ENCODE results near the gene ST8SIA6.

Gene ST8SIA6

GRCh38 chr10:17476073-17476472 is 21.7 kb upstream of the ST8SIA6 start:
- TF ChIP-seq CTCF (conservative IDR thresholded peaks at IDR 0.05; ENCODE audit: low read length): no peak
- TF ChIP-seq EZH2phosphoT487 (IDR thresholded peaks at IDR 0.05; ENCODE audit: borderline replicate concordance): no peak
- H4K20me1 ChIP-seq (ENCODE audit: insufficient read depth, low read length, poor library complexity, severe bottlenecking): no peaks in the 10 kb centered on the region
- no peak overlapping the region for H3K9ac ChIP-seq (ENCODE audit: low read depth, low read length, poor library complexity, severe bottlenecking)
- no peaks in the 10 kb centered on the region for H3K4me1 ChIP-seq (ENCODE audit: insufficient read depth, low read length, poor library complexity, severe bottlenecking)
- no peaks in the 10 kb centered on the region for H3K36me3 ChIP-seq (ENCODE audit: insufficient read depth, low read length)
- no peaks in the 10 kb centered on the region for H3K79me2 ChIP-seq (ENCODE audit: insufficient read depth, low read length)
- no peak overlapping the region for H3K4me2 ChIP-seq (ENCODE audit: low read depth, low read length, poor library complexity, severe bottlenecking)
- H3K9me3 ChIP-seq (ENCODE audit: insufficient read depth, low read depth, low read length): no peaks in the 10 kb centered on the region
- H3K9me2 ChIP-seq (replicated peaks; ENCODE audit: low read depth, low read length): no peaks in the 10 kb centered on the region
- no peak overlapping the region for H3K4me3 ChIP-seq (ENCODE audit: low read length, poor library complexity, severe bottlenecking)
- no peaks in the 10 kb centered on the region for H3K27me3 ChIP-seq (ENCODE audit: insufficient read depth, low read length, poor library complexity, severe bottlenecking)
- no peaks in the 10 kb centered on the region for H3F3A ChIP-seq (ENCODE audit: low read depth)
- no peak overlapping the region for H2AFZ ChIP-seq (ENCODE audit: low read length)

- H3K4me2 ChIP-seq (ENCODE audit: low read depth, low read length, poor library complexity, severe bottlenecking): no peak overlapping the region
- no peak overlapping the region for H3K4me3 ChIP-seq (ENCODE audit: low read length, poor library complexity, severe bottlenecking)
- H3K9me2 ChIP-seq (replicated peaks; ENCODE audit: low read depth, low read length): no peaks in the 10 kb centered on the region
- H4K20me1 ChIP-seq (ENCODE audit: insufficient read depth, low read length, poor library complexity, severe bottlenecking): no peaks in the 10 kb centered on the region
- no peaks in the 10 kb centered on the region for H3K9me3 ChIP-seq (ENCODE audit: insufficient read depth, low read depth, low read length)
- TF ChIP-seq CTCF (conservative IDR thresholded peaks at IDR 0.05; ENCODE audit: low read length): no peak
- no peak for TF ChIP-seq EZH2phosphoT487 (IDR thresholded peaks at IDR 0.05; ENCODE audit: borderline replicate concordance)
- H3K9ac ChIP-seq (ENCODE audit: low read depth, low read length, poor library complexity, severe bottlenecking): no peak overlapping the region
- H3K79me2 ChIP-seq (ENCODE audit: insufficient read depth, low read length): no peaks in the 10 kb centered on the region
- H3K27me3 ChIP-seq (ENCODE audit: insufficient read depth, low read length, poor library complexity, severe bottlenecking): no peaks in the 10 kb centered on the region
- H2AFZ ChIP-seq (ENCODE audit: low read length): no peak overlapping the region
- no peaks in the 10 kb centered on the region for H3F3A ChIP-seq (ENCODE audit: low read depth)
- H3K36me3 ChIP-seq (ENCODE audit: insufficient read depth, low read length): no peaks in the 10 kb centered on the region
- H3K4me1 ChIP-seq (ENCODE audit: insufficient read depth, low read length, poor library complexity, severe bottlenecking): no peaks in the 10 kb centered on the region
Measured at GRCh38 chr10:17475661-17476060, 21.3 kb upstream of the ST8SIA6 start.

- H3K4me1 ChIP-seq (ENCODE audit: insufficient read depth, low read length, poor library complexity, severe bottlenecking): no peaks in the 10 kb centered on the region
- no peaks in the 10 kb centered on the region for H3F3A ChIP-seq (ENCODE audit: low read depth)
- H4K20me1 ChIP-seq (ENCODE audit: insufficient read depth, low read length, poor library complexity, severe bottlenecking): no peaks in the 10 kb centered on the region
- TF ChIP-seq EZH2phosphoT487 (IDR thresholded peaks at IDR 0.05; ENCODE audit: borderline replicate concordance) (no peak), CTCF (conservative IDR thresholded peaks at IDR 0.05; ENCODE audit: low read length) (peak; percentile 24; the same call in 1 of the 2 replicates)
- no peak overlapping the region for H3K9ac ChIP-seq (ENCODE audit: low read depth, low read length, poor library complexity, severe bottlenecking)
- no peaks in the 10 kb centered on the region for H3K27me3 ChIP-seq (ENCODE audit: insufficient read depth, low read length, poor library complexity, severe bottlenecking)
- H3K79me2 ChIP-seq (ENCODE audit: insufficient read depth, low read length): no peaks in the 10 kb centered on the region
- H3K36me3 ChIP-seq (ENCODE audit: insufficient read depth, low read length): no peaks in the 10 kb centered on the region
- no peak overlapping the region for H3K4me2 ChIP-seq (ENCODE audit: low read depth, low read length, poor library complexity, severe bottlenecking)
- no peaks in the 10 kb centered on the region for H3K9me3 ChIP-seq (ENCODE audit: insufficient read depth, low read depth, low read length)
- H3K4me3 ChIP-seq (ENCODE audit: low read length, poor library complexity, severe bottlenecking): no peak overlapping the region
- no peaks in the 10 kb centered on the region for H3K9me2 ChIP-seq (replicated peaks; ENCODE audit: low read depth, low read length)
- no peak overlapping the region for H2AFZ ChIP-seq (ENCODE audit: low read length)
Measured at GRCh38 chr10:17474595-17475323, 20.4 kb upstream of the ST8SIA6 start.

Measured in Loucy (cell line).